ENCODE results near the gene RELT. TPM values are rescaled to one million over a fixed set of nuclear protein-coding genes. Genes with fewer than 3 reads are reported as not detected.

Gene RELT
- total RNA-seq, 1 donor from 2014 or later = 5.2 TPM

DNA sequence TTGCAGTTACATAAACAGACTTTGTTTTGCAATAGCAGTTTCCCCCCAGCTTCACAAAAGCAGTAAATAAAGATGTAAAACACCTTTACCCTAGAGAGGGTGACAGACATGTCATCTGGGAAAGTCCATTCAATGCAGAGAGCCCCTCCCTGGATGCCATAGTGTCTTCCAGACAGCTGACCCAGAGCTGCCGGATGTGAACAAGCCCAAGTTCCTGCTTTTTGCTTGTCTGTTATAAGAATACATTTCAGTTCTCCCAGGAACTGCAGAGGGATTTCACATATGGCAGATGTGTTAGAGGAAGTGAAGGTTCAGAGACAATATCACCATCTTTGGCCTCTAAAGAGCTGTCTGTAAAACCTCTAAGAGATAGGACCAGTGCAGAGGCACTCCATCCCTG is 48.9 kb downstream of the RELT start:
- no peaks in the 10 kb centered on the region for H3K79me2 ChIP-seq (ENCODE audit: insufficient read depth, low read length)
- Mint-ChIP-seq H3K4me1 (ENCODE audit: low read depth, unreplicated experiment) (peaks cover 40% of the 10 kb centered on the region), H3K4me3 (ENCODE audit: unreplicated experiment) (no peak overlapping the region), H3K36me3 (ENCODE audit: low read depth, unreplicated experiment) (no peaks in the 10 kb centered on the region), H3K27me3 (ENCODE audit: low read depth, unreplicated experiment) (no peaks in the 10 kb centered on the region), H3K9me3 (ENCODE audit: unreplicated experiment) (no peaks in the 10 kb centered on the region), H3K27ac (ENCODE audit: unreplicated experiment) (no peak overlapping the region)
- H3K4me1 ChIP-seq (ENCODE audit: insufficient read depth, low read length) = peaks cover 19% of the 10 kb centered on the region
- no peak overlapping the region for H3K27ac ChIP-seq (ENCODE audit: low read depth, low read length)
- no peaks in the 10 kb centered on the region for H3K9me3 ChIP-seq (ENCODE audit: insufficient read depth, low read depth, low read length)
- no peaks in the 10 kb centered on the region for H3K36me3 ChIP-seq (ENCODE audit: insufficient read depth, low read length)
- no peak overlapping the region for H3K4me2 ChIP-seq (ENCODE audit: low read length)
- peaks cover 15% of the 10 kb centered on the region for H4K20me1 ChIP-seq (ENCODE audit: insufficient read depth, low read length)
- H2AFZ ChIP-seq (ENCODE audit: low read depth, low read length) = no peak overlapping the region
- no peak overlapping the region for H3K9ac ChIP-seq (ENCODE audit: low read length)
- H3K4me3 ChIP-seq (ENCODE audit: insufficient read depth, low read depth, low read length) = no peak overlapping the region
- no peaks in the 10 kb centered on the region for H3K27me3 ChIP-seq (ENCODE audit: insufficient read depth, low read length)
- no peak for TF ChIP-seq EZH2 (IDR thresholded peaks at IDR 0.05; ENCODE audit: insufficient read depth, low read length)
- no peak for TF ChIP-seq CTCF (IDR thresholded peaks at IDR 0.05; ENCODE audit: insufficient read depth, low read depth, low read length)
- FAIRE-seq (no peak), DNase-seq (ENCODE audit: low read depth) (no peak)

- Histone ChIP-seq H3K36me3 (ENCODE audit: insufficient read depth, low read length) (no peaks in the 10 kb centered on the region), H3K9me3 (ENCODE audit: insufficient read depth, low read depth, low read length) (no peaks in the 10 kb centered on the region), H3K27ac (ENCODE audit: low read depth, low read length) (no peak overlapping the region), H3K27me3 (ENCODE audit: insufficient read depth, low read length) (no peaks in the 10 kb centered on the region), H4K20me1 (ENCODE audit: insufficient read depth, low read length) (peaks cover 15% of the 10 kb centered on the region), H3K4me2 (ENCODE audit: low read length) (no peak overlapping the region), H3K9ac (ENCODE audit: low read length) (no peak overlapping the region), H3K79me2 (ENCODE audit: insufficient read depth, low read length) (no peaks in the 10 kb centered on the region), H3K4me1 (ENCODE audit: insufficient read depth, low read length) (peaks cover 19% of the 10 kb centered on the region), H3K4me3 (ENCODE audit: insufficient read depth, low read depth, low read length) (no peak overlapping the region), H2AFZ (ENCODE audit: low read depth, low read length) (no peak overlapping the region)
- Mint-ChIP-seq H3K36me3 (ENCODE audit: low read depth, unreplicated experiment) (no peaks in the 10 kb centered on the region), H3K27ac (ENCODE audit: unreplicated experiment) (peak overlapping the region; percentile 43), H3K4me3 (ENCODE audit: unreplicated experiment) (peak overlapping the region; percentile 23), H3K27me3 (ENCODE audit: low read depth, unreplicated experiment) (no peaks in the 10 kb centered on the region), H3K9me3 (ENCODE audit: unreplicated experiment) (no peaks in the 10 kb centered on the region), H3K4me1 (ENCODE audit: low read depth, unreplicated experiment) (peaks cover 37% of the 10 kb centered on the region)
- FAIRE-seq = no peak
- TF ChIP-seq CTCF (IDR thresholded peaks at IDR 0.05; ENCODE audit: insufficient read depth, low read depth, low read length) = no peak
- TF ChIP-seq EZH2 (IDR thresholded peaks at IDR 0.05; ENCODE audit: insufficient read depth, low read length) = no peak
- DNase-seq (ENCODE audit: low read depth) = peak; percentile 69
These were observed 50.1 kb downstream of the RELT start for GRCh38 chr11:73426219-73426850.

DNA sequence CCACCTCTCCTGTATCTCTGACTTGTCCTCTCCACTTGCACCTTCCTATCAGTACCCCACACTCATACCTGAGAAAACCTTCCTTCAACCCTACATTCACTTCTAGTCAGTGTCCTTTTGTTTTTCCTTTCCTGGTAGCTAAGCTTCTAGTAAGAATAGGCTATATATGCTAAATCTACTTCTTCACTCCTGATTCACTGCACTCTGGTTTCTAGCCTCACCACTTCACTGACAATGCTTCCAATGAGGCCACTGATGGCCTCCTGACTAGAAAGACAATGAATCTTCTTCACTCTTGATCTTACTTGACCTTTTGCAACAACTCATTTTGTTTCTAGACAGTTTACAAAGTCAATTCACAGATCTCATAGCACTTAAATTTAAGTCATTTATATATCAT is 52.0 kb downstream of the RELT start:
- H3K4me1 Mint-ChIP-seq (ENCODE audit: low read depth, unreplicated experiment) = peaks cover 35% of the 10 kb centered on the region
- Histone ChIP-seq H3K4me3 (ENCODE audit: insufficient read depth, low read depth, low read length) (no peak overlapping the region), H3K9me3 (ENCODE audit: insufficient read depth, low read depth, low read length) (no peaks in the 10 kb centered on the region), H3K4me1 (ENCODE audit: insufficient read depth, low read length) (peaks cover 19% of the 10 kb centered on the region), H3K36me3 (ENCODE audit: insufficient read depth, low read length) (no peaks in the 10 kb centered on the region), H3K27me3 (ENCODE audit: insufficient read depth, low read length) (no peaks in the 10 kb centered on the region), H3K79me2 (ENCODE audit: insufficient read depth, low read length) (no peaks in the 10 kb centered on the region), H2AFZ (ENCODE audit: low read depth, low read length) (no peak overlapping the region), H4K20me1 (ENCODE audit: insufficient read depth, low read length) (peaks cover 15% of the 10 kb centered on the region), H3K27ac (ENCODE audit: low read depth, low read length) (no peak overlapping the region), H3K9ac (ENCODE audit: low read length) (no peak overlapping the region), H3K4me2 (ENCODE audit: low read length) (peak overlapping the region; percentile 47)
- TF ChIP-seq EZH2 (IDR thresholded peaks at IDR 0.05; ENCODE audit: insufficient read depth, low read length) (no peak), CTCF (IDR thresholded peaks at IDR 0.05; ENCODE audit: insufficient read depth, low read depth, low read length) (no peak)
- no peaks in the 10 kb centered on the region for H3K27me3 Mint-ChIP-seq (ENCODE audit: low read depth, unreplicated experiment)
- H3K36me3 Mint-ChIP-seq (ENCODE audit: low read depth, unreplicated experiment) = no peaks in the 10 kb centered on the region
- FAIRE-seq = no peak
- no peak overlapping the region for H3K27ac Mint-ChIP-seq (ENCODE audit: unreplicated experiment)
- H3K4me3 Mint-ChIP-seq (ENCODE audit: unreplicated experiment) = no peak overlapping the region
- H3K9me3 Mint-ChIP-seq (ENCODE audit: unreplicated experiment) = no peaks in the 10 kb centered on the region
- no peak for DNase-seq (ENCODE audit: low read depth)

All from astrocyte (in vitro differentiated cells and primary cell).